C4-2B (cell line): ENCODE results near the gene ADAM19.

ENCODE experiments used
- H3K27ac ChIP-seq: fragments of 450-650 bp; 2 replicates; pipeline ENCODE4 v1.5.1; 2017
- ZFX ChIP-seq: fragments of 450-650 bp; IDR thresholded peaks from 2 replicates; pipeline ENCODE4 v1.6.1; 2017
- TF ChIP-seq, protein P1 (sequence below): fragments of 450-650 bp; conservative IDR thresholded peaks from 2 replicates; pipeline ENCODE4 v1.5.1; 2017; ENCODE audit warnings: mild to moderate bottlenecking

The ADAM19 gene

DNA sequence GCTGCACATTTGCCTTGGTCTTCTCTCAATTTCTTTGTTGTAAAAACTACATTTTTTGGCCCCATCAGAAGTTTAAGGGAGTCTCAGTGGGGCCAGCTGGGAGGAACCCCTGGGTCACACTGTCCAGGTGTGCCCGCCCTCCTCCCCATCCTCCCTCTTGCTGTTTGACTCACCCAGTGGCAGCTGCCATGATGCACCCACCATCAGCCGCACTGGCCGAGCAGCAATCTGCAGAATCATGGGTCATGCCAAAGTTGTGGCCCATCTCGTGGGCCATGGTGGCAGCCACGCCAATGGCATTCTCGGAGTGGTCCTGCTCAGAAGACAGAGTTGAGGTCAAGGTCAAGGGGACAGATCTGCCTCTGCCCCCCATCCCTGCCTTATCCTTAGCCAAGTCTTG, 70.1 kb downstream of the ADAM19 start:
- H3K27ac ChIP-seq: no peak overlapping the region
- TF ChIP-seq, protein P1, sequence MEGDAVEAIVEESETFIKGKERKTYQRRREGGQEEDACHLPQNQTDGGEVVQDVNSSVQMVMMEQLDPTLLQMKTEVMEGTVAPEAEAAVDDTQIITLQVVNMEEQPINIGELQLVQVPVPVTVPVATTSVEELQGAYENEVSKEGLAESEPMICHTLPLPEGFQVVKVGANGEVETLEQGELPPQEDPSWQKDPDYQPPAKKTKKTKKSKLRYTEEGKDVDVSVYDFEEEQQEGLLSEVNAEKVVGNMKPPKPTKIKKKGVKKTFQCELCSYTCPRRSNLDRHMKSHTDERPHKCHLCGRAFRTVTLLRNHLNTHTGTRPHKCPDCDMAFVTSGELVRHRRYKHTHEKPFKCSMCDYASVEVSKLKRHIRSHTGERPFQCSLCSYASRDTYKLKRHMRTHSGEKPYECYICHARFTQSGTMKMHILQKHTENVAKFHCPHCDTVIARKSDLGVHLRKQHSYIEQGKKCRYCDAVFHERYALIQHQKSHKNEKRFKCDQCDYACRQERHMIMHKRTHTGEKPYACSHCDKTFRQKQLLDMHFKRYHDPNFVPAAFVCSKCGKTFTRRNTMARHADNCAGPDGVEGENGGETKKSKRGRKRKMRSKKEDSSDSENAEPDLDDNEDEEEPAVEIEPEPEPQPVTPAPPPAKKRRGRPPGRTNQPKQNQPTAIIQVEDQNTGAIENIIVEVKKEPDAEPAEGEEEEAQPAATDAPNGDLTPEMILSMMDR: no peak
- no peak for TF ChIP-seq ZFX

DNA sequence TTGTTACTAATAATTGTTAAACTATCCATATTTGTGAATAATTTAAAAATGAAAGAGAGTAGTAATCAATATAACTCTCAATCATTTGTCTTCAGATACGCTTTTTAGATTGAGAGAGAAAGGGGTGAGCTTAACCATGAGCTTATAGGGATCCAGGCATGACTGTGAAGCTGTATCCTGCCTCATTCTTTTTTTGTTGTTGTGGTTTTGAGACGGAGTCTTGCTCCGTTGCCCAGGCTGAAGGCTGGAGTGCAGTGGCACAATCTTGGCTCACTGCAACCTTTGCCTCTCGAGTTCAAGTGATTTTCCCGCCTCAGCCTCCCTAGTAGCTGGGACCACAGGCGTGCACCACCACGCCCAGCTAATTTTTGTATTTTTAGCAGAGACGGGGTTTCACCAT, 71.5 kb downstream of the ADAM19 start:
- no peak overlapping the region for H3K27ac ChIP-seq
- TF ChIP-seq, protein P1: no peak
- no peak for TF ChIP-seq ZFX

DNA sequence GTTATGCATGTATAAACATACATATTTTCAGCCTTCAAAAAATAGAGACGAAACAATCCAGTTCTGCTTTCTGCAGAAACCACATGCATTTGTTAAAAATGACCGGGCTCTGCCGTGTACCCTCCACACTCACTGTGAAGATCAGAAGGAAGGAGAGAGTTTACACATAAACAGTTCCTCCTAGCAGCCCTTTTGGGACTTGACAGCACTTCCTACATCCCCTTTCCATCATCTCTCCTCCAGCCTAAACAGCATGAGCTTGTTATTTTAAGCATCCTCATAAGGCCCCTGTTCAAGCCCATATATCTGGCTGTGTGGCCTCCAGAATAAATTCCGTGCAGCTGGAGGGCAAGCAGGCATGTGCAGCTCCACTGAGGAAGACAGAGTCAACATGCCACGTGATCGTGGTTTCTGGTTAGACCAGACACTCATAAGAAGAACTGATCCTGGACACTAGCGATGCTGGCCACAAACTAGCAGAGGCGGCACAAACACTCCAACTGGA, 73.4 kb downstream of the ADAM19 start:
- H3K27ac ChIP-seq: no peak overlapping the region
- TF ChIP-seq, protein P1: no peak
- TF ChIP-seq ZFX: no peak

GRCh38 chr5:157497875-157498611, 77.5 kb downstream of the ADAM19 start:
- TF ChIP-seq, protein P1: no peak
- no peak for TF ChIP-seq ZFX
- H3K27ac ChIP-seq: no peak overlapping the region

- H3K27ac ChIP-seq: no peak overlapping the region
- TF ChIP-seq, protein P1: no peak
- TF ChIP-seq ZFX: no peak
Measured at GRCh38 chr5:157496864-157497263, 78.7 kb downstream of the ADAM19 start.

GRCh38 chr5:157494178-157494832, 81.3 kb downstream of the ADAM19 start:
- TF ChIP-seq, protein P1: no peak
- no peak for TF ChIP-seq ZFX
- no peak overlapping the region for H3K27ac ChIP-seq

GRCh38 chr5:157492886-157493285, 82.7 kb downstream of the ADAM19 start:
- TF ChIP-seq, protein P1: no peak
- TF ChIP-seq ZFX: no peak
- H3K27ac ChIP-seq: no peak overlapping the region
